CD8-positive, alpha-beta memory T cell (primary cell): ENCODE results near the gene DENND1A. TPM values are rescaled to one million over a fixed set of nuclear protein-coding genes. Genes with fewer than 3 reads are reported as not detected.

Source experiments
- CTCF ChIA-PET: fragments of 350-600 bp; sonication (Branson Sonifier 250); formaldehyde crosslinking; loops from one replicate; lab custom pipeline; 2021; ENCODE audit warnings: antibody characterized with exemption; lab: Charles Lee
- POLR2A ChIA-PET: fragments of 350-600 bp; sonication (Branson Sonifier 250); formaldehyde crosslinking; loops from one replicate; lab custom pipeline; 2021; ENCODE audit warnings: antibody characterized with exemption; lab: Charles Lee
- DNase-seq, 5 donors: peaks; one replicate each; pipeline versions ENCODE4 v3.0.0 to v3.0.0-alpha.2; 2020 to 2022; ENCODE audit warnings: mixed read lengths in 1 of 5
- H3K27ac ChIP-seq: one replicate; pipeline ENCODE4 v1.7.0; 2013; ENCODE audit warnings: low read depth, mild to moderate bottlenecking, low read length, moderate library complexity
- H3K27me3 ChIP-seq: 2 replicates; pipeline ENCODE4 v1.7.0; 2013; ENCODE audit warnings: low read length, mild to moderate bottlenecking; ENCODE audit not compliant: insufficient read depth, poor library complexity, severe bottlenecking
- H3K36me3 ChIP-seq: 2 replicates; pipeline ENCODE4 v1.7.0; 2013; ENCODE audit warnings: mild to moderate bottlenecking, low read length, moderate library complexity; ENCODE audit not compliant: insufficient read depth
- H3K4me1 ChIP-seq: 2 replicates; pipeline ENCODE4 v1.7.0; 2013; ENCODE audit warnings: mild to moderate bottlenecking, low read length, moderate library complexity; ENCODE audit not compliant: insufficient read depth
- H3K4me3 ChIP-seq: 2 replicates; pipeline ENCODE4 v1.7.0; 2013; ENCODE audit warnings: mild to moderate bottlenecking, low read length
- H3K9me3 ChIP-seq: 2 replicates; pipeline ENCODE4 v1.7.0; 2013; ENCODE audit warnings: mild to moderate bottlenecking, low read length
- H3K27ac Mint-ChIP-seq, 8 donors: one replicate each; pipeline ENCODE4 v1.8.0; 2020 to 2021; ENCODE audit warnings: mixed read lengths in 8 of 8, mild to moderate bottlenecking in 6 of 8, inconsistent platforms in 3 of 8, moderate library complexity in 3 of 8
- H3K27me3 Mint-ChIP-seq, 2 donors: one replicate each; pipeline ENCODE4 v1.8.0; 2020 to 2021; ENCODE audit warnings: mixed read lengths in 2 of 2, mild to moderate bottlenecking in 1 of 2, moderate library complexity in 1 of 2
- H3K36me3 Mint-ChIP-seq, 3 donors: one replicate each; pipeline ENCODE4 v1.8.0; 2020 to 2021; ENCODE audit warnings: mixed read lengths in 3 of 3, inconsistent platforms in 1 of 3, mild to moderate bottlenecking in 1 of 3
- H3K4me1 Mint-ChIP-seq, 3 donors: one replicate each; pipeline ENCODE4 v1.8.0; 2020 to 2021; ENCODE audit warnings: mixed read lengths in 3 of 3, inconsistent platforms in 1 of 3, mild to moderate bottlenecking in 1 of 3
- H3K4me3 Mint-ChIP-seq, 7 donors: one replicate each; pipeline ENCODE4 v1.8.0; 2020 to 2021; ENCODE audit warnings: mixed read lengths in 7 of 7, mild to moderate bottlenecking in 6 of 7, moderate library complexity in 4 of 7, inconsistent platforms in 2 of 7
- H3K9me3 Mint-ChIP-seq, 5 donors: one replicate each; pipeline ENCODE4 v1.8.0; 2020 to 2022; ENCODE audit warnings: mixed read lengths in 5 of 5, mild to moderate bottlenecking in 3 of 5, moderate library complexity in 2 of 5, inconsistent platforms in 1 of 5
- polyA plus RNA-seq: library from polyadenylated mRNA; unstranded; fragments of 300-500 nt; fragmentation: Illumina TruSeq; gene quantifications from one replicate; pipeline ENCODE4 v1.2.3, GENCODE V29; 2021
- total RNA-seq, 2 experiments: library from RNA; stranded (reverse); gene quantifications; one replicate each; pipeline ENCODE4 v1.2.3, GENCODE V29; 2021

The DENND1A gene
- total and polyA plus RNA-seq, 3 experiments from 2014 or later = 7.2 to 15.1 (median 15.0) TPM

GRCh38 chr9:123378956-123379660 is 550.8 kb downstream of the DENND1A start:
- H3K27me3 Mint-ChIP-seq = peaks cover 4 to 12% of the 10 kb centered on the region in 2 donors
- no peaks in the 10 kb centered on the region for H3K9me3 ChIP-seq
- H3K4me3 ChIP-seq = no peak overlapping the region
- H3K4me1 Mint-ChIP-seq = peaks cover 0 to 4% (median 0%) of the 10 kb centered on the region in 3 donors
- no peak overlapping the region for H3K27ac Mint-ChIP-seq
- H3K36me3 ChIP-seq = no peaks in the 10 kb centered on the region
- no peak overlapping the region for H3K4me3 Mint-ChIP-seq
- H3K27me3 ChIP-seq = peaks cover 3% of the 10 kb centered on the region
- H3K9me3 Mint-ChIP-seq = no peaks in the 10 kb centered on the region
- no peak for DNase-seq
- H3K27ac ChIP-seq = no peak overlapping the region
- H3K36me3 Mint-ChIP-seq = peaks cover 0 to 7% (median 0%) of the 10 kb centered on the region in 3 donors
- ChIA-PET POLR2A (no interaction called here), CTCF (no interaction called here)
- H3K4me1 ChIP-seq = no peaks in the 10 kb centered on the region

- ChIA-PET CTCF (no interaction called here), POLR2A (no interaction called here)
- Mint-ChIP-seq H3K27me3 (peaks cover 8 to 16% of the 10 kb centered on the region in 2 donors), H3K9me3 (no peaks in the 10 kb centered on the region), H3K27ac (no peak overlapping the region), H3K4me3 (no peak overlapping the region), H3K36me3 (peaks cover 0 to 5% (median 0%) of the 10 kb centered on the region in 3 donors), H3K4me1 (peaks cover 0 to 4% (median 0%) of the 10 kb centered on the region in 3 donors)
- no peaks in the 10 kb centered on the region for H3K4me1 ChIP-seq
- peaks cover 3% of the 10 kb centered on the region for H3K27me3 ChIP-seq
- H3K36me3 ChIP-seq = no peaks in the 10 kb centered on the region
- no peak overlapping the region for H3K4me3 ChIP-seq
- H3K27ac ChIP-seq = no peak overlapping the region
- H3K9me3 ChIP-seq = no peaks in the 10 kb centered on the region
- DNase-seq = no peak
Measured at GRCh38 chr9:123378025-123378424, 551.9 kb downstream of the DENND1A start.

DNA sequence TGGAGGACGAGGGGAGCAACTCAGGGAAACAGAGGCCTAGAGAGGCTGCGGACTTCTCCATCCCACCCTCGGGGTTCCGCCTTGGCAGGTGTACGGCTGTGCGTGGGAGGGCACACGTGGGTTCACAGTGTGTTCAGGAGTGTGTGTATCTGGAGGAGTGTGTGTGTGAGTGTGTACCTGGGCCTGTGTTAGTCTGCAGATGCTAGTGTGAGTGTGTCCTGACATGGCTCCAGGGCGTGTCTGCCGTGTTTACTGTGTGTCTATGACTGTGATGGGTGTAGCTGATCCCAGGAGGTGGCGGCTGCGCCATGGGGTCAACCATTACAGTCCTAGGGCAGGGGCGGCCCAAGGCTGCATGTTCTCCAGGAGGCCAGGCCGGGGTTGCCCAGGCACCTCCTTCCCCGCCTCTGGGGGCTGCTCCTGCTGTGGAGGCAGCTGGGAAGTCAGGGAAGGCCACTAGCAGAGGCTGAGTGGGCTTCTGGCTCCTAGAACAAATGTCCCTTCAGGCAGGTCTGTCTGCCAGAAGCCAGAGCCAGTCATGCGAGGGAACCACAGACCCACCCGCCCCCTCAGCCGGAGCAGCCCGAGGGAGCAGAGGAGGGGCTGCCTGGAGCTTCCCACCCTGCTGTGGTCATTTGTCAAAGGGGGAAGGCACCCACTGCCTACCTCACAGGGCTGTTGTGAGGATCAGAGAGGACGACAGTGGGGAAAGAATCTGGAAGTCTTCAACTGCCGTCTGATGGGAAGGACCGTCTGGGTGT is 552.5 kb downstream of the DENND1A start:
- Histone ChIP-seq H3K4me3 (no peak overlapping the region), H3K9me3 (no peaks in the 10 kb centered on the region), H3K36me3 (no peaks in the 10 kb centered on the region), H3K4me1 (no peaks in the 10 kb centered on the region), H3K27me3 (peaks cover 3% of the 10 kb centered on the region), H3K27ac (no peak overlapping the region)
- CTCF ChIA-PET = no interaction called here
- H3K27ac Mint-ChIP-seq = no peak overlapping the region
- POLR2A ChIA-PET = no interaction called here
- no peaks in the 10 kb centered on the region for H3K9me3 Mint-ChIP-seq
- peaks cover 0 to 8% (median 3%) of the 10 kb centered on the region in 3 donors for H3K4me1 Mint-ChIP-seq
- no peak for DNase-seq
- H3K27me3 Mint-ChIP-seq = peaks cover 12 to 21% of the 10 kb centered on the region in 2 donors
- peaks cover 0 to 5% (median 0%) of the 10 kb centered on the region in 3 donors for H3K36me3 Mint-ChIP-seq
- H3K4me3 Mint-ChIP-seq = no peak overlapping the region

DNA sequence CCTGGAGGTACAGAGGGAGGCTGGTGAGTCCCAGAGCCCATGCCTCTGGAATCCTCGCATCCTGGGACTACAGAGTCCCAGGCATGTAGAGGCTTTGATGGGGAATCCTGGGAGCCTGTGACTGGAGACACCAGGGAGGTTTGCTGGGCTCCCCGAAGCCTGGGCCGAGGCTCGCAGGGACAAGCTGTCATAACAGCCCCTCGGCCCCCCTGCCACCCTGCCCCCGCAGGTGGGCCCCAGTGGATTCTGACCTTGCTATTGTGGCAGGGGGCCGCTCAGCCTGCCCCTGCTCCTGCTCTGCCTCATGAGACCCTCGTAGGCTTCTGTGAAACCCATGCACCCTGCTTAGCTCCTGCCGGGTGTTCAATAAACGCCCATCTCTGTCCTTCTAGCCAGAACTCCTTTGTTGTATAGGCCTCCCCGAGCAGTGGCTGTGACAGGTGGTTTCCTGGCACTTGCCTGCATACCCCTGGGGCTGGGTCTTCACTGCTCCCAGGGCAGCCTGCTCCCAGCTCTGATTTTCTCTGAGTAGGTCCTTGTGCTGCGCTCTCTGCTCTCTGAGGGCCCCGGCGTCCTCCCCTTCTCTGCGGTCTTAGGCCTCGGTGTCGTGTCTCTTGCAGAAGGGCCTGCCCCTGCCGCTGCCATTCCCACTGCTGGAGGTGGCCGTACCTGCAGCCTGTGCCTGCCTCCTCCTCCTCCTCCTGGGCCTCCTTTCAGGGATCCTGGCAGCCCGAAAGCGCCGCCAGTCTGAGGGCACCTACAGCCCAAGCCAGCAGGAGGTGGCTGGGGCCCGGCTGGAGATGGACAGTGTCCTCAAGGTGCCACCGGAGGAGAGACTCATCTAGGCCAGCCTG is 553.5 kb downstream of the DENND1A start:
- ChIA-PET CTCF (no interaction called here), POLR2A (no interaction called here)
- no peak for DNase-seq
- Mint-ChIP-seq H3K4me3 (no peak overlapping the region), H3K27ac (peak overlapping the region in 1 of 8 donors; percentile 82), H3K27me3 (peaks cover 17 to 30% of the 10 kb centered on the region in 2 donors), H3K36me3 (peaks cover 0 to 5% (median 0%) of the 10 kb centered on the region in 3 donors), H3K4me1 (peaks cover 0 to 10% (median 5%) of the 10 kb centered on the region in 3 donors), H3K9me3 (no peaks in the 10 kb centered on the region)
- Histone ChIP-seq H3K36me3 (no peaks in the 10 kb centered on the region), H3K4me3 (no peak overlapping the region), H3K4me1 (no peaks in the 10 kb centered on the region), H3K27ac (peak overlapping the region; percentile 24), H3K9me3 (no peaks in the 10 kb centered on the region), H3K27me3 (peaks cover 3% of the 10 kb centered on the region)

DNA sequence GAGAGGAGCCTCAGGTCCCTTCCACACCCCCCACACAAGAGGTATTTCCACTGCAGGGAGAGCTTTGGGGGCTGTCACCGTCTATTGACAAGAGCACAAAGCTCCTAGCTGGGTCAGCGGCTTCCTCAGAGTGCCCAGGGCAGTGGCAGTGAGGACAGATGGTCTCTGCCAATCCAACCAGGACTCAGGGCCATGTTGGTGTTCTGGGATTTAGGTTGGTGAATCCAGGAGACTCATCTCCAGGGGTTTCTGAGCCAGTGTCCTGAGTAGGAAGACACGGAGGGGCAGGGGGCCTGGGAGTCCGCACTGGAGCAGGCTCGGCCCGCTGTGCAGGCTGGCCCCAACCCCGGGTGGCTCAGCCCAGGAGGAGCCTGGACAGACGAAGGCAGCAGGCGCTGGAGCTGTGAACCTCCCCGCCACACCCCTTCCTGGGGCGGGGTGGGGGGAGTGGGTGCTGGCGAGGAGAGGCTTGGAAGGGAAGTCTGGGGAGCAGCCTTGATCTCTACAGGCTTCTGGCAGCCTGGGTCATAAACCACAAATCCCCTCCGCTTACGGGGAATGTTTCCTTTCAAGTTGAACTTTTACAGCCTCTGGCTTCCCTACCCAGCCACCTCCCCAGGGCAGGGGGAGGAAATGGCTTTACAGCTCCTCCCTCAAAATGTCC is 554.3 kb downstream of the DENND1A start:
- DNase-seq = no peak
- no peak overlapping the region for H3K4me3 ChIP-seq
- no peaks in the 10 kb centered on the region for H3K9me3 Mint-ChIP-seq
- H3K4me3 Mint-ChIP-seq = no peak overlapping the region
- peaks cover 0 to 10% (median 5%) of the 10 kb centered on the region in 3 donors for H3K4me1 Mint-ChIP-seq
- peaks cover 20 to 37% of the 10 kb centered on the region in 2 donors for H3K27me3 Mint-ChIP-seq
- ChIA-PET POLR2A (no interaction called here), CTCF (no interaction called here)
- peaks cover 3% of the 10 kb centered on the region for H3K27me3 ChIP-seq
- H3K27ac ChIP-seq = peak overlapping the region; percentile 24
- no peaks in the 10 kb centered on the region for H3K36me3 ChIP-seq
- H3K27ac Mint-ChIP-seq = no peak overlapping the region
- no peaks in the 10 kb centered on the region for H3K4me1 ChIP-seq
- H3K9me3 ChIP-seq = no peaks in the 10 kb centered on the region
- H3K36me3 Mint-ChIP-seq = peaks cover 0 to under 1% (median 0%) of the 10 kb centered on the region in 3 donors

DNA sequence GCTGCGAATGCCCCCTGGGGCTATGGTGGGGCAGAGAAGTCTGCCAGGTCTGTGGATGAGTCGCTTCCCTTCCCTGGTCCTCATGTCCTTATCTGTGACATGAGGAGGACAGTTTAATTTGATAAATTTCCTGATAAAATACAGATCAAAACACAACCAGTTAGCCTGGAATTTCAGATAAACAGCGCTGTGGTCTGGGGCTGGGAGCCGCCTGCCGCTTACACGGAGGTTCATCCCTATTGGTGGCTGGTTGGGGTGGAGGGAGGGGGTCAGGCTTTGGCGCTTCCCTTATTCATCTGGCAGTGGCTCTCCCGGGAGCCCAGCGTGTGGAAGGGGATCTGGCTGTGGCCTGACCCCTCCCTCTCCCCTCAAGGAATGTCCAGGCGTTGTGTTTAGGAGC is 556.0 kb downstream of the DENND1A start:
- no peak for DNase-seq
- Histone ChIP-seq H3K4me1 (no peaks in the 10 kb centered on the region), H3K27me3 (peaks cover 3% of the 10 kb centered on the region), H3K9me3 (no peaks in the 10 kb centered on the region), H3K27ac (no peak overlapping the region), H3K36me3 (no peaks in the 10 kb centered on the region), H3K4me3 (no peak overlapping the region)
- no peaks in the 10 kb centered on the region for H3K36me3 Mint-ChIP-seq
- peaks cover 29 to 46% of the 10 kb centered on the region in 2 donors for H3K27me3 Mint-ChIP-seq
- peaks cover 0 to 10% (median 5%) of the 10 kb centered on the region in 3 donors for H3K4me1 Mint-ChIP-seq
- H3K4me3 Mint-ChIP-seq = no peak overlapping the region
- CTCF ChIA-PET = no interaction called here
- no peak overlapping the region for H3K27ac Mint-ChIP-seq
- no peaks in the 10 kb centered on the region for H3K9me3 Mint-ChIP-seq
- POLR2A ChIA-PET = no interaction called here

DNA sequence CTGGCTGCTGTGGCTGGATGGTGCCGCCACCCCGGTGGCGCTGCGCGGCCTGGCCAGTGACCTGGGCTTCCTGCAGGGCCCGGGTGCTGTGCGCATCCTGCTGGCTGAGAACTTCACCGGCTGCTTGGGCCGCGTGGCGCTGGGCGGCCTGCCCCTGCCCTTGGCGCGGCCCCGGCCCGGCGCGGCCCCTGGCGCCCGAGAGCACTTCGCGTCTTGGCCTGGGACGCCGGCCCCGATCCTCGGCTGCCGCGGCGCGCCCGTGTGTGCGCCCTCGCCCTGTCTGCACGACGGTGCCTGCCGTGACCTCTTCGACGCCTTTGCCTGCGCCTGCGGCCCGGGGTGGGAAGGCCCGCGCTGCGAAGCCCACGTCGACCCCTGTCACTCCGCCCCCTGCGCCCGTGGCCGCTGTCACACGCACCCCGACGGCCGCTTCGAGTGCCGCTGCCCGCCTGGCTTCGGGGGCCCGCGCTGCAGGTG is 556.4 kb downstream of the DENND1A start:
- Mint-ChIP-seq H3K27ac (no peak overlapping the region), H3K4me1 (peaks cover 0 to 10% (median 5%) of the 10 kb centered on the region in 3 donors), H3K36me3 (no peaks in the 10 kb centered on the region), H3K4me3 (no peak overlapping the region), H3K27me3 (peaks cover 29 to 49% of the 10 kb centered on the region in 2 donors), H3K9me3 (no peaks in the 10 kb centered on the region)
- H3K4me1 ChIP-seq = no peaks in the 10 kb centered on the region
- no peaks in the 10 kb centered on the region for H3K9me3 ChIP-seq
- H3K27me3 ChIP-seq = peaks cover 3% of the 10 kb centered on the region
- no peak overlapping the region for H3K27ac ChIP-seq
- H3K36me3 ChIP-seq = no peaks in the 10 kb centered on the region
- CTCF ChIA-PET = no interaction called here
- no peak overlapping the region for H3K4me3 ChIP-seq
- DNase-seq = no peak
- POLR2A ChIA-PET = no interaction called here
